CD4-positive, alpha-beta T cell treated with Interleukin-10 for 1 hour (primary cell): Measurements from ENCODE around the gene ARF1.

ENCODE experiments used
- DNase-seq: peaks from one replicate; pipeline ENCODE4 v3.0.0-alpha.2; 2020

Gene ARF1

GRCh38 chr1:228050571-228051231, 31.8 kb upstream of the ARF1 start:
- DNase-seq = no peak

GRCh38 chr1:228058172-228058948, 24.1 kb upstream of the ARF1 start:
- no peak for DNase-seq

GRCh38 chr1:228058949-228059633, 23.4 kb upstream of the ARF1 start:
- peak; percentile 64 for DNase-seq

GRCh38 chr1:228059634-228060457, 22.7 kb upstream of the ARF1 start:
- peak; percentile 84 for DNase-seq

- no peak for DNase-seq
Measured at GRCh38 chr1:228060458-228061190, 21.9 kb upstream of the ARF1 start.

- no peak for DNase-seq
Measured at GRCh38 chr1:228061411-228062084, 21.0 kb upstream of the ARF1 start.

- no peak for DNase-seq
Measured at GRCh38 chr1:228062085-228062791, 20.3 kb upstream of the ARF1 start.

- no peak for DNase-seq
Measured at GRCh38 chr1:228062812-228063211, 19.7 kb upstream of the ARF1 start.

- DNase-seq = no peak
Measured at GRCh38 chr1:228063251-228064191, 19.0 kb upstream of the ARF1 start.

- no peak for DNase-seq
Measured at GRCh38 chr1:228064296-228064695, 18.2 kb upstream of the ARF1 start.

- no peak for DNase-seq
Measured at GRCh38 chr1:228064741-228065542, 17.6 kb upstream of the ARF1 start.

- DNase-seq = no peak
Measured at GRCh38 chr1:228065543-228066347, 16.8 kb upstream of the ARF1 start.

GRCh38 chr1:228066416-228066815, 16.1 kb upstream of the ARF1 start:
- DNase-seq = no peak

- DNase-seq = no peak
Measured at GRCh38 chr1:228066891-228067654, 15.4 kb upstream of the ARF1 start.

- no peak for DNase-seq
Measured at GRCh38 chr1:228068359-228068758, 14.1 kb upstream of the ARF1 start.

GRCh38 chr1:228070173-228070572, 12.3 kb upstream of the ARF1 start:
- no peak for DNase-seq

- no peak for DNase-seq
Measured at GRCh38 chr1:228070851-228071250, 11.7 kb upstream of the ARF1 start.
